Liver (tissue), 9 donors: ENCODE results near the gene SLC22A3. TPM values are rescaled to one million over a fixed set of nuclear protein-coding genes. Genes with fewer than 3 reads are reported as not detected.

ENCODE experiments used
- DNase-seq: peaks from one replicate; pipeline ENCODE4 v3.0.0-alpha.2; 2017; ENCODE audit warnings: low spot score
- H3K27ac ChIP-seq, 2 donors: one replicate each; pipeline ENCODE4 v1.7.0; 2013; ENCODE audit warnings: inconsistent platforms in 2 of 2, low read length in 2 of 2, control low read depth in 1 of 2, low read depth in 1 of 2, mild to moderate bottlenecking in 1 of 2
- H3K27me3 ChIP-seq, 4 donors: one replicate each; pipeline versions ENCODE4 v1.6.1 to v1.7.0; 2013; ENCODE audit warnings: low read length in 3 of 4, inconsistent platforms in 1 of 4, mild to moderate bottlenecking in 1 of 4, moderate library complexity in 1 of 4; ENCODE audit not compliant: control insufficient read depth in 4 of 4, insufficient read depth in 4 of 4
- H3K36me3 ChIP-seq, 4 donors: one replicate each; pipeline versions ENCODE4 v1.6.1 to v1.7.0; 2013; ENCODE audit warnings: low read length in 3 of 4, mild to moderate bottlenecking in 3 of 4, low read depth in 1 of 4, moderate library complexity in 1 of 4; ENCODE audit not compliant: control insufficient read depth in 4 of 4, insufficient read depth in 3 of 4
- H3K4me1 ChIP-seq, 4 donors: one replicate each; pipeline versions ENCODE4 v1.6.1 to v1.7.0; 2013; ENCODE audit warnings: low read length in 3 of 4, mild to moderate bottlenecking in 3 of 4, moderate library complexity in 1 of 4; ENCODE audit not compliant: control insufficient read depth in 4 of 4, insufficient read depth in 4 of 4
- H3K4me3 ChIP-seq, 3 donors: one replicate each; pipeline versions ENCODE4 v1.6.1 to v1.7.0; 2013; ENCODE audit warnings: low read length in 3 of 3, control low read depth in 1 of 3, low read depth in 1 of 3, mild to moderate bottlenecking in 1 of 3
- H3K9ac ChIP-seq, 2 donors: one replicate each; pipeline ENCODE4 v1.7.0; 2013; ENCODE audit warnings: low read length in 2 of 2, mild to moderate bottlenecking in 2 of 2, moderate library complexity in 2 of 2, control low read depth in 1 of 2, low read depth in 1 of 2
- H3K9me3 ChIP-seq, 4 donors: one replicate each; pipeline versions ENCODE4 v1.6.1 to v1.7.0; 2013; ENCODE audit warnings: low read length in 3 of 4; ENCODE audit not compliant: control insufficient read depth in 4 of 4
- ATF3 ChIP-seq: IDR thresholded peaks from 2 replicates; pipeline ENCODE4 v1.6.1; 2016; ENCODE audit warnings: antibody characterized with exemption
- EGR1 ChIP-seq, 2 donors: IDR thresholded peaks; 2 replicates each; pipeline ENCODE4 v1.6.1; 2016 to 2018; ENCODE audit warnings: antibody characterized with exemption in 2 of 2, low read depth in 2 of 2
- FOXA2 ChIP-seq: IDR thresholded peaks from 2 replicates; pipeline ENCODE4 v1.6.1; 2016; ENCODE audit warnings: antibody characterized with exemption
- HNF4A ChIP-seq, 2 donors: conservative IDR thresholded peaks; 2 replicates each; pipeline ENCODE4 v1.6.1; 2016; ENCODE audit warnings: antibody characterized with exemption in 2 of 2, mild to moderate bottlenecking in 2 of 2
- HNF4G ChIP-seq: IDR thresholded peaks from 2 replicates; pipeline ENCODE4 v1.6.1; 2016; ENCODE audit warnings: antibody characterized with exemption
- JUND ChIP-seq, 2 donors: IDR thresholded peaks; 2 replicates each; pipeline ENCODE4 v1.6.1; 2016; ENCODE audit warnings: antibody characterized with exemption in 2 of 2
- MAX ChIP-seq: IDR thresholded peaks from 2 replicates; pipeline ENCODE4 v1.6.1; 2016; ENCODE audit warnings: antibody characterized with exemption
- RAD21 ChIP-seq, 2 donors: IDR thresholded peaks; 2 replicates each; pipeline ENCODE4 v1.6.1; 2016; ENCODE audit warnings: antibody characterized with exemption in 2 of 2, mild to moderate bottlenecking in 2 of 2
- REST ChIP-seq: IDR thresholded peaks from 2 replicates; pipeline ENCODE4 v1.6.1; 2016; ENCODE audit warnings: antibody characterized with exemption, mild to moderate bottlenecking
- TAF1 ChIP-seq: conservative IDR thresholded peaks from 2 replicates; pipeline ENCODE4 v1.6.1; 2016; ENCODE audit warnings: antibody characterized with exemption, mild to moderate bottlenecking
- ZBTB33 ChIP-seq: IDR thresholded peaks from 2 replicates; pipeline ENCODE4 v1.6.1; 2016; ENCODE audit warnings: antibody characterized with exemption
- WGBS: extraction: QIAGEN DNeasy Blood & Tissue Kit; methylation state at CpG from one replicate; pipeline ENCODE4 v1.1.7; 2013; 5-methylcytosine and 5-hydroxymethylcytosine counted together
- polyA plus RNA-seq, 2 donors: library from polyadenylated mRNA; stranded (reverse) in 1 of 2; unstranded in 1 of 2; fragments of 200-250 nt in 1 of 2; fragments of >200 nt in 1 of 2; fragmentation: Nextera tagmentation in 1 of 2; extraction: Ambion mirVana in 1 of 2; gene quantifications; one replicate each; pipeline versions ENCODE4 v1.2.1 to v1.2.3, GENCODE V29; 2013 to 2015
- total RNA-seq, 2 donors: library from RNA; depleted of rRNA; stranded (reverse); fragments of >200 nt; gene quantifications; one replicate each; pipeline ENCODE4 v1.2.3, GENCODE V29; 2014
- donor health status: healthy.
- donor health status: healthy.
- donor health status: healthy.
- donor health status: healthy.
- donor health status: healthy.

Gene SLC22A3
- total and polyA plus RNA-seq, 4 donors: 7.6 to 40.9 (median 19.4) TPM

- no peaks in the 10 kb centered on the region for H3K27me3 ChIP-seq
- H3K9me3 ChIP-seq: no peaks in the 10 kb centered on the region
- TF ChIP-seq EGR1 (IDR thresholded peaks at IDR 0.05; ENCODE audit: low read depth in 2 of 2) (no peak), JUND (IDR thresholded peaks at IDR 0.05) (no peak), TAF1 (no peak), FOXA2 (no peak), RAD21 (IDR thresholded peaks at IDR 0.05) (no peak), HNF4A (conservative IDR thresholded peaks at IDR 0.05) (peak in 1 of 2 donors; percentile 27), REST (no peak), HNF4G (no peak)
- H3K4me1 ChIP-seq: peaks cover 4 to 29% (median 11%) of the 10 kb centered on the region in 4 donors
- no peak for DNase-seq
- no peak overlapping the region for H3K27ac ChIP-seq
- H3K4me3 ChIP-seq: no peak overlapping the region
- H3K9ac ChIP-seq: no peak overlapping the region
- WGBS: 79% methylated on average over 9 of the region's 9 CpGs
- H3K36me3 ChIP-seq: no peaks in the 10 kb centered on the region
These were observed 10.3 kb downstream of the SLC22A3 start for GRCh38 chr6:160358225-160359119.

- no peaks in the 10 kb centered on the region for H3K9me3 ChIP-seq
These were observed 12.8 kb downstream of the SLC22A3 start for GRCh38 chr6:160360955-160361354.

More at GRCh38 chr6:160360955-160361354, 12.8 kb downstream of the SLC22A3 start:
- no peak for TF ChIP-seq MAX
- TF ChIP-seq ATF3: no peak
- no peak for TF ChIP-seq EGR1 (IDR thresholded peaks at IDR 0.05; ENCODE audit: low read depth in 2 of 2)
- no peak for TF ChIP-seq ZBTB33
- no peak for TF ChIP-seq TAF1
- no peak for TF ChIP-seq JUND (IDR thresholded peaks at IDR 0.05)
- TF ChIP-seq RAD21 (IDR thresholded peaks at IDR 0.05): no peak
- H3K4me3 ChIP-seq: no peak overlapping the region
- no peak overlapping the region for H3K9ac ChIP-seq
- no peak overlapping the region for H3K27ac ChIP-seq
- no peaks in the 10 kb centered on the region for H3K27me3 ChIP-seq
- H3K4me1 ChIP-seq: peaks cover 1 to 15% (median 5%) of the 10 kb centered on the region in 4 donors
- H3K36me3 ChIP-seq: no peaks in the 10 kb centered on the region
- no peak for DNase-seq
